Measurements from ENCODE around the gene NDUFAF8.

Gene NDUFAF8

GRCh38 chr17:81285179-81285878 lies 46.2 kb downstream of the NDUFAF8 start:
- TF ChIP-seq FOXP2 (optimal IDR thresholded peaks at IDR 0.05; ENCODE audit: borderline replicate concordance, extremely low read depth, extremely low read length, insufficient read depth), result peak; percentile 91
- 0 out of 4 replicates have a peak, but pooled peaks of 1 of the 2 experiments have one; percentile 5 for TF ChIP-seq REST (IDR thresholded peaks at IDR 0.05; ENCODE audit: insufficient read depth in 1 of 2, low read depth in 2 of 2, low read length in 2 of 2)
- TF ChIP-seq SIN3A (IDR thresholded peaks at IDR 0.05; ENCODE audit: borderline replicate concordance, insufficient read depth, low read length), result 0 out of 2 replicates have a peak, but pooled peaks have one; percentile 39
- TF ChIP-seq TAF1 (IDR thresholded peaks at IDR 0.05; ENCODE audit: borderline replicate concordance, insufficient read depth, low read length), result peak; percentile 35; the same call in 1 of the 2 replicates
- TF ChIP-seq POLR2AphosphoS5 (IDR thresholded peaks at IDR 0.05; ENCODE audit: low read depth, low read length), result peak; percentile 71

- TF ChIP-seq REST (IDR thresholded peaks at IDR 0.05; ENCODE audit: insufficient read depth in 1 of 2, low read depth in 2 of 2, low read length in 2 of 2) (no peak), TAF1 (IDR thresholded peaks at IDR 0.05; ENCODE audit: borderline replicate concordance, insufficient read depth, low read length) (no peak; the same call in 1 of the 2 replicates), SIN3A (IDR thresholded peaks at IDR 0.05; ENCODE audit: borderline replicate concordance, insufficient read depth, low read length) (no peak), POLR2AphosphoS5 (IDR thresholded peaks at IDR 0.05; ENCODE audit: low read depth, low read length) (no peak), FOXP2 (optimal IDR thresholded peaks at IDR 0.05; ENCODE audit: borderline replicate concordance, extremely low read depth, extremely low read length, insufficient read depth) (no peak)
These were observed 46.8 kb downstream of the NDUFAF8 start for GRCh38 chr17:81285894-81286293.

- TF ChIP-seq POLR2AphosphoS5 (IDR thresholded peaks at IDR 0.05; ENCODE audit: low read depth, low read length) (no peak), REST (IDR thresholded peaks at IDR 0.05; ENCODE audit: insufficient read depth in 1 of 2, low read depth in 2 of 2, low read length in 2 of 2) (no peak), SIN3A (IDR thresholded peaks at IDR 0.05; ENCODE audit: borderline replicate concordance, insufficient read depth, low read length) (no peak), FOXP2 (optimal IDR thresholded peaks at IDR 0.05; ENCODE audit: borderline replicate concordance, extremely low read depth, extremely low read length, insufficient read depth) (no peak), TAF1 (IDR thresholded peaks at IDR 0.05; ENCODE audit: borderline replicate concordance, insufficient read depth, low read length) (no peak)
These were observed 47.5 kb downstream of the NDUFAF8 start for GRCh38 chr17:81286491-81287145.

GRCh38 chr17:81287152-81287551 lies 48.0 kb downstream of the NDUFAF8 start:
- TF ChIP-seq REST (IDR thresholded peaks at IDR 0.05; ENCODE audit: insufficient read depth in 1 of 2, low read depth in 2 of 2, low read length in 2 of 2) (no peak), TAF1 (IDR thresholded peaks at IDR 0.05; ENCODE audit: borderline replicate concordance, insufficient read depth, low read length) (no peak), FOXP2 (optimal IDR thresholded peaks at IDR 0.05; ENCODE audit: borderline replicate concordance, extremely low read depth, extremely low read length, insufficient read depth) (no peak), SIN3A (IDR thresholded peaks at IDR 0.05; ENCODE audit: borderline replicate concordance, insufficient read depth, low read length) (no peak), POLR2AphosphoS5 (IDR thresholded peaks at IDR 0.05; ENCODE audit: low read depth, low read length) (no peak)
